PC-3 (cell line): ENCODE data around the gene TEX10. TPM values are rescaled to one million over a fixed set of nuclear protein-coding genes. Genes with fewer than 3 reads are reported as not detected.

Experiments
- ATAC-seq: fragments of 200-7000 bp; cut with Tn5 transposase; 2 replicates; pipeline ENCODE4 v1.9.1; 2020; ENCODE audit warnings: mild to moderate bottlenecking, moderate library complexity
- Bru-seq: library from RNA; stranded (reverse); fragments of 400-500 nt; gene quantifications from one replicate; lab custom pipeline; 2021; lab: Mats Ljungman, UMichigan
- BruChase-seq, 2 experiments: library from RNA; stranded (reverse); fragments of 400-500 nt; gene quantifications; one replicate each; lab custom pipeline; 2021; lab: Mats Ljungman, UMichigan
- BruUV-seq: library from RNA; stranded (reverse); fragments of 400-500 nt; replicated peaks from 2 replicates; lab custom pipeline; 2021; lab: Mats Ljungman, UMichigan
- CTCF ChIA-PET: fragments of 300-600 bp; sonication (Branson Sonifier 250); formaldehyde crosslinking; loops from one replicate; lab custom pipeline; 2022; ENCODE audit warnings: antibody characterized with exemption; lab: Charles Lee
- POLR2A ChIA-PET: fragments of 300-600 bp; sonication (Branson Sonifier 250); formaldehyde crosslinking; loops from one replicate; lab custom pipeline; 2022; ENCODE audit warnings: antibody characterized with exemption; ENCODE audit not compliant: unreplicated experiment; lab: Charles Lee
- DNase-seq: peaks from one replicate; pipeline ENCODE4 v3.0.0-alpha.2; 2015
- H2AFZ ChIP-seq: fragments of 300-600 bp; sonication (generic); 2 replicates; pipeline ENCODE4 v1.6.0; 2016; ENCODE audit warnings: antibody characterized with exemption, low read length
- H3F3A ChIP-seq: fragments of 300-600 bp; sonication (generic); one replicate; pipeline ENCODE4 v1.6.0; 2017; ENCODE audit warnings: antibody characterized with exemption, low read length, control low read depth, mild to moderate bottlenecking; ENCODE audit not compliant: unreplicated experiment
- H3K27ac ChIP-seq: fragments of 300-600 bp; sonication (generic); 2 replicates; pipeline ENCODE4 v1.5.1; 2016; ENCODE audit warnings: mild to moderate bottlenecking, low read length
- H3K27me3 ChIP-seq: fragments of 300-600 bp; sonication (generic); 2 replicates; pipeline ENCODE4 v1.6.1; 2016; ENCODE audit warnings: low read length, mixed read lengths
- H3K36me3 ChIP-seq: fragments of 300-600 bp; sonication (generic); 2 replicates; pipeline ENCODE4 v1.6.1; 2016; ENCODE audit warnings: low read depth, mixed run types, low read length, mixed read lengths
- H3K4me1 ChIP-seq: fragments of 300-600 bp; sonication (generic); 2 replicates; pipeline ENCODE4 v1.5.1; 2016; ENCODE audit warnings: low read length; ENCODE audit not compliant: insufficient read depth
- H3K4me2 ChIP-seq: fragments of 300-600 bp; sonication (generic); 2 replicates; pipeline ENCODE4 v1.6.0; 2016; ENCODE audit warnings: low read length
- H3K4me3 ChIP-seq: fragments of 300-600 bp; sonication (generic); 2 replicates; pipeline ENCODE4 v1.5.1; 2016; ENCODE audit warnings: mild to moderate bottlenecking, low read length, mixed read lengths
- H3K79me2 ChIP-seq: fragments of 300-600 bp; sonication (generic); 2 replicates; pipeline ENCODE4 v1.6.1; 2017; ENCODE audit warnings: low read length, mixed read lengths
- H3K9ac ChIP-seq: fragments of 300-600 bp; sonication (generic); 2 replicates; pipeline ENCODE4 v1.6.0; 2016; ENCODE audit warnings: mild to moderate bottlenecking, low read length
- H3K9me2 ChIP-seq: fragments of 300-600 bp; sonication (generic); replicated peaks from 2 replicates; pipeline ENCODE4 v1.6.1; 2016; ENCODE audit warnings: mixed run types, low read length, mixed read lengths
- H3K9me3 ChIP-seq: fragments of 300-600 bp; sonication (generic); 2 replicates; pipeline ENCODE4 v1.6.1; 2016; ENCODE audit warnings: low read length, mixed read lengths
- H4K20me1 ChIP-seq: fragments of 300-600 bp; sonication (generic); 2 replicates; pipeline ENCODE4 v1.6.1; 2016; ENCODE audit warnings: low read length, mixed read lengths
- EZH2 ChIP-seq: fragments of 300-600 bp; sonication (generic); IDR thresholded peaks from one replicate; pipeline ENCODE4 v1.6.1; 2017; ENCODE audit warnings: antibody characterized with exemption, mild to moderate bottlenecking, low read length; ENCODE audit not compliant: unreplicated experiment
- EZH2phosphoT487 ChIP-seq: fragments of 300-600 bp; sonication (generic); IDR thresholded peaks from 2 replicates; pipeline ENCODE4 v1.6.1; 2018; ENCODE audit warnings: mild to moderate bottlenecking, antibody characterized with exemption, low read length, borderline replicate concordance
- intact Hi-C: fragments of 100-400 bp; cut with micrococcal nuclease; formaldehyde crosslinking; loops from 2 replicates; pipeline ENCODE4 v1.9.0; 2023
- long read RNA-seq: library from polyadenylated mRNA; unstranded; transcript quantifications from one replicate; pipeline ENCODE4 v2.0.0, GENCODE V29; 2021; ENCODE audit not compliant: unreplicated experiment
- total RNA-seq: library from RNA; depleted of rRNA; stranded (reverse); fragments of >200 nt; gene quantifications from 2 replicates; pipeline ENCODE4 v1.2.3, GENCODE V29; 2014; rRNA removed
- TF ChIP-seq, protein P1 (sequence below): fragments of 300-600 bp; sonication (generic); conservative IDR thresholded peaks from 2 replicates; pipeline ENCODE4 v1.5.1; 2017; ENCODE audit warnings: antibody characterized with exemption, low read depth, mild to moderate bottlenecking, low read length

Gene TEX10
- total RNA-seq (19.4 and 22.1 TPM in 2 replicates), Bru-seq, nascent RNA (percentile 83 among the genes with signal in this experiment), BruChase-seq, experiment 1, labeled RNA remaining after a 6-hour chase (percentile 82 among the genes with signal in this experiment), BruChase-seq, experiment 2, labeled RNA remaining after a 2-hour chase (percentile 84 among the genes with signal in this experiment)
- long read RNA-seq, full-length matches to known transcripts, result 34 of 48 reads
- long read RNA-seq, partial matches to known transcripts, result 5 of 48 reads
- long read RNA-seq, other reads (novel, unspliced or antisense), result 9 of 48 reads

DNA sequence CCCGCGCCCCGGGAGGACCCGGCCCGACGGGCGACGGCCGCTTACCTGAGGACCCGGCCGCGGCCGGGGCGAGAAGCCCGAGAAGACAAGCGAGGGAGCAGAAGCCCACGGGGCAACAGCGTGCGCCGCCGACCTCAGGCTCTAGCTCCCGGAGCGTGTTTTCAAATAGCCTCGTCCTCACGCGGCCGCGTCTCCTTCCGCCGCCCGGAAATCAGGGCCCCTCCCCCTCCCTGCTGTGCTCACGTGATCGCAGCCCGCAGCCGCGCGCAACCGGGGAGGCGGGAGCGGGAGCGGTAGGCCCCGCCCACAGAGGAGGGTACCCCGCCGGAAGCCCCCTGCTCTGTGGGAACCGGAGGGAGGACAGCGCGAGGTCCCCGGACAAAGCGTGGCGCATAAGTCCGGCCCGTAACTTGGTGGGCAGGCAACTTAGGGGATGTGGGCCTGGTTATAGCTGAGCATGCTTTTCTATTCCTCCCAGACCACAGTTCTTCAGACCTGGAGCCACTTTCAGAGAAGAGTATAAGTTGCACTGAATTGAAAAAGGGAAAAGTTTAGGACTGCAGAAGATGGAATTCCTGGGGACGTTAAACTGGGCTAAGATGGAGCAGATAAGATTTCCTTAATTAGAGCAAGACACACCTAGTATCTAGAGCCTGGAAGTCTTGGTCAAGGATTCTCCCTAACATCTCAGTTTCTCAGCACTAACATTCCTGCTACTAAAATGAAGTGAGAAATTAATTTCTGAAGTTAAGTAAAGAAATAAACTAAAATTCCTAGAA, at the start of gene TEX10:
Gene TEX10 (minus strand): TSS at position 216 of the 779 bp plus-strand sequence. CDS start 3,579 bp downstream, outside the sequence.
- peak within 1 kb of the TSS; percentile 92 for H3K9ac ChIP-seq
- H3F3A ChIP-seq, result no peaks in the 10 kb centered on the region
- POLR2A ChIA-PET, result interaction anchor here (0.6 kb wide), 1 partner anchor 101 kb away, joined by 3 read pairs; no protein-coding TSS in a partner anchor
- intact Hi-C loops, result loop anchor here (2.0 to 10.0 kb wide), 2 partner anchors 76 to 242 kb away; no protein-coding TSS in a partner anchor
- peak; percentile 75 for DNase-seq
- peak; percentile 76 for ATAC-seq
- peaks cover 37% of the 10 kb centered on the region; the same call in 1 of the 2 replicates for H4K20me1 ChIP-seq
- TSS peak; percentile 78 for BruUV-seq
- peak within 1 kb of the TSS; percentile 89 for H3K4me2 ChIP-seq
- H3K27ac ChIP-seq, result peak within 1 kb of the TSS; percentile 55
- H3K9me3 ChIP-seq, result no peaks in the 10 kb centered on the region
- no peaks in the 10 kb centered on the region for H3K27me3 ChIP-seq
- CTCF ChIA-PET, result interaction anchor here (1.1 kb wide), 1 partner anchor 120 kb away, joined by 3 read pairs; the partner anchor contains the start of gene TMEFF1
- H2AFZ ChIP-seq, result peak within 1 kb of the TSS; percentile 98
- H3K36me3 ChIP-seq, result 0 out of 2 replicates have a peak, but pooled peaks cover 5% of the 10 kb centered on the region
- TF ChIP-seq EZH2 (no peak), EZH2phosphoT487 (no peak)
- TF ChIP-seq, protein P1, sequence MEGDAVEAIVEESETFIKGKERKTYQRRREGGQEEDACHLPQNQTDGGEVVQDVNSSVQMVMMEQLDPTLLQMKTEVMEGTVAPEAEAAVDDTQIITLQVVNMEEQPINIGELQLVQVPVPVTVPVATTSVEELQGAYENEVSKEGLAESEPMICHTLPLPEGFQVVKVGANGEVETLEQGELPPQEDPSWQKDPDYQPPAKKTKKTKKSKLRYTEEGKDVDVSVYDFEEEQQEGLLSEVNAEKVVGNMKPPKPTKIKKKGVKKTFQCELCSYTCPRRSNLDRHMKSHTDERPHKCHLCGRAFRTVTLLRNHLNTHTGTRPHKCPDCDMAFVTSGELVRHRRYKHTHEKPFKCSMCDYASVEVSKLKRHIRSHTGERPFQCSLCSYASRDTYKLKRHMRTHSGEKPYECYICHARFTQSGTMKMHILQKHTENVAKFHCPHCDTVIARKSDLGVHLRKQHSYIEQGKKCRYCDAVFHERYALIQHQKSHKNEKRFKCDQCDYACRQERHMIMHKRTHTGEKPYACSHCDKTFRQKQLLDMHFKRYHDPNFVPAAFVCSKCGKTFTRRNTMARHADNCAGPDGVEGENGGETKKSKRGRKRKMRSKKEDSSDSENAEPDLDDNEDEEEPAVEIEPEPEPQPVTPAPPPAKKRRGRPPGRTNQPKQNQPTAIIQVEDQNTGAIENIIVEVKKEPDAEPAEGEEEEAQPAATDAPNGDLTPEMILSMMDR, result no peak
- peak within 1 kb of the TSS; percentile 86 for H3K4me3 ChIP-seq
- H3K4me1 ChIP-seq, result peaks cover 18% of the 10 kb centered on the region
- peaks cover 49% of the 10 kb centered on the region for H3K79me2 ChIP-seq
- no peaks in the 10 kb centered on the region for H3K9me2 ChIP-seq

DNA sequence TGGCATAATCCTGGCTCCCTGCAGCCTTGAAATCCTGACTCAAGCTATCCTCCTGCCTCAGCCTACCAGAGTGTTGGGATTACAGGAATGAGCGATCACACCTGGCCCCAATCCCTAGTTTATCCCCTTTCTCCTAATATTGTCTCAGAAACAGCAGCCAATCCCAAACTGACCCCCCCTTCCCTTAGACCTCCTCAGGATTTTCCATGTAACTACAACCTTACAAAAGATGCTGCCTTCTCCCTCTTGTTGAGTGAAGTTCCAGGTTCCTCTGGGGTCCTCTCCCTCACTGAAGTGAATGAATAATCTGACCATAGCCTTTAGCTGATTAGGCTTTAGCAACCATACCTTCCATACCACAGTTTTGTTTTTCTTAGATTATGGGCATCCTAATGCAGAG, 48.3 kb upstream of the TEX10 start:
- no peaks in the 10 kb centered on the region for H3K4me1 ChIP-seq
- H3K4me2 ChIP-seq, result no peak overlapping the region
- no peak for DNase-seq
- no peak overlapping the region for H3K4me3 ChIP-seq
- no peak overlapping the region for H3K27ac ChIP-seq
- CTCF ChIA-PET, result no interaction called here
- no peaks in the 10 kb centered on the region for H3K9me2 ChIP-seq
- POLR2A ChIA-PET, result no interaction called here
- no peaks in the 10 kb centered on the region for H4K20me1 ChIP-seq
- no peak for ATAC-seq
- no peaks in the 10 kb centered on the region for H3K27me3 ChIP-seq
- H2AFZ ChIP-seq, result no peak overlapping the region
- TF ChIP-seq EZH2phosphoT487, result no peak
- TF ChIP-seq EZH2, result no peak
- TF ChIP-seq, protein P1, result no peak
- intact Hi-C loops, result no loop called here
- no TSS peak for BruUV-seq
- H3K36me3 ChIP-seq, result no peaks in the 10 kb centered on the region
- no peaks in the 10 kb centered on the region for H3K79me2 ChIP-seq
- no peaks in the 10 kb centered on the region for H3F3A ChIP-seq
- H3K9me3 ChIP-seq, result no peaks in the 10 kb centered on the region
- H3K9ac ChIP-seq, result no peak overlapping the region
